SW480 (cell line): ENCODE results near the gene RACK1.
"Not testable (repeated sequence)": the region's sequence is repeated elsewhere in the genome, so short reads cannot be mapped to it uniquely, and the experiment has no call there.

ENCODE experiments used
- DNase-seq: peaks from one replicate; pipeline ENCODE4 v3.0.0-alpha.2; 2016; ENCODE audit warnings: low spot score

RACK1 gene

GRCh38 chr5:181212934-181213333, 30.8 kb downstream of the RACK1 start:
- no peak for DNase-seq

- no peak for DNase-seq
Measured at GRCh38 chr5:181212080-181212479, 31.6 kb downstream of the RACK1 start.

- DNase-seq = no peak
Measured at GRCh38 chr5:181211208-181211607, 32.5 kb downstream of the RACK1 start.

GRCh38 chr5:181210698-181211097, 33.0 kb downstream of the RACK1 start:
- not testable (repeated sequence) for DNase-seq

- DNase-seq = not testable (repeated sequence)
Measured at GRCh38 chr5:181210148-181210547, 33.6 kb downstream of the RACK1 start.

GRCh38 chr5:181209006-181209405, 34.7 kb downstream of the RACK1 start:
- DNase-seq = not testable (repeated sequence)

GRCh38 chr5:181207960-181208253, 35.8 kb downstream of the RACK1 start:
- DNase-seq = no peak

GRCh38 chr5:181207214-181207959, 36.3 kb downstream of the RACK1 start:
- peak; percentile 94 for DNase-seq

GRCh38 chr5:181205761-181206649, 37.7 kb downstream of the RACK1 start:
- peak; percentile 58 for DNase-seq

GRCh38 chr5:181204826-181205760, 38.6 kb downstream of the RACK1 start, which contains the start of gene TRIM7:
Gene TRIM7 (minus strand): TSS chr5:181205196. CDS start chr5:181205110, 86 bp downstream.
- DNase-seq = peak; percentile 75

GRCh38 chr5:181204113-181204825, 39.4 kb downstream of the RACK1 start:
- DNase-seq = peak; percentile 60

GRCh38 chr5:181203777-181204112, 40.0 kb downstream of the RACK1 start:
- DNase-seq = peak; percentile 54

GRCh38 chr5:181203093-181203711, 40.5 kb downstream of the RACK1 start:
- DNase-seq = no peak

GRCh38 chr5:181200816-181201215, 42.9 kb downstream of the RACK1 start:
- no peak for DNase-seq

GRCh38 chr5:181199881-181200638, 43.6 kb downstream of the RACK1 start:
- DNase-seq = no peak

GRCh38 chr5:181198905-181199519, 44.7 kb downstream of the RACK1 start:
- DNase-seq = no peak

- no peak for DNase-seq
Measured at GRCh38 chr5:181198106-181198685, 45.5 kb downstream of the RACK1 start.

GRCh38 chr5:181197326-181197951, 46.3 kb downstream of the RACK1 start:
- DNase-seq = no peak

GRCh38 chr5:181195249-181195761, 48.4 kb downstream of the RACK1 start:
- no peak for DNase-seq
